HG03025 (cell line): ENCODE data around the gene YJEFN3.

Experiments used
- ATAC-seq: cut with Tn5 transposase; IDR thresholded peaks from one replicate; pipeline ENCODE4 v1.9.1; 2021; ENCODE audit warnings: mild to moderate bottlenecking, moderate library complexity; ENCODE audit not compliant: unreplicated experiment, low FRiP score

Gene YJEFN3

DNA sequence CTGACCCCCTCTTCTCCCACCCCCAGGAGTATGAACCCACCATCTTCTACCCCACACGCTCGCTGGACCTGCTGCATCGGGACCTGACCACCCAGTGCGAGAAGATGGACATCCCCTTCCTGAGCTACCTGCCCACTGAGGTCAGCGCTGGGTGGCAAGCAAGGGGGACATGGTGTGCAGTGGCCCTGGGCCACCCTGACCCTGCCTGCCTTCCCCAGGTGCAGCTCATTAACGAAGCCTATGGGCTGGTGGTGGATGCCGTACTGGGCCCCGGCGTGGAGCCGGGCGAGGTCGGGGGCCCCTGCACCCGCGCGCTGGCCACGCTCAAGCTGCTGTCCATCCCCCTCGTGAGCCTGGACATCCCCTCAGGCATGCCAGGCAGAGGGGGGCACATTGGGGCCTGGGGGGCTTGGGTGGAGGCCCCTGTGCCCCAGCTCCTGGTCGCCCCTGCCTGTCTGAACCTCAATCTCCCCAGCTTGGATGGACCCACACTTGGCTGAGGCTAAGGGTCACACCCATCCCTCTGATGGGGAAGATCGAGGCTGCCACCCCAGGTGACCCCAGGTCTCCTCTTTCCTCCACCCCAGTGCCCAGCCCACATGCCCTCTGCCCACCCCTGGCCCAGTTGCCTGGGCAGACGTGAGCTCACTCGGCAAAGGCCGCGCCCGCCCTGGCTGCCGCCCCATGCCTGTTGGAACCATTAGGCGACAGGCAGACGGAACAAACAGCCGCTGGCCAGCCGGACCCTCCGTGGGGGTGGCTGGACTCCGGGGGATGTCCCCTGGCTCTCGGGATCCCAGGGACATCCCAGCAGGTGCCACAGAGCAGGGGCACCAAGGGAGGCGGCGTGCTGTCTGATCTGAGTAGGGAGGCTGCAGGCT is 6.8 kb downstream of the YJEFN3 start:
- no peak for ATAC-seq

DNA sequence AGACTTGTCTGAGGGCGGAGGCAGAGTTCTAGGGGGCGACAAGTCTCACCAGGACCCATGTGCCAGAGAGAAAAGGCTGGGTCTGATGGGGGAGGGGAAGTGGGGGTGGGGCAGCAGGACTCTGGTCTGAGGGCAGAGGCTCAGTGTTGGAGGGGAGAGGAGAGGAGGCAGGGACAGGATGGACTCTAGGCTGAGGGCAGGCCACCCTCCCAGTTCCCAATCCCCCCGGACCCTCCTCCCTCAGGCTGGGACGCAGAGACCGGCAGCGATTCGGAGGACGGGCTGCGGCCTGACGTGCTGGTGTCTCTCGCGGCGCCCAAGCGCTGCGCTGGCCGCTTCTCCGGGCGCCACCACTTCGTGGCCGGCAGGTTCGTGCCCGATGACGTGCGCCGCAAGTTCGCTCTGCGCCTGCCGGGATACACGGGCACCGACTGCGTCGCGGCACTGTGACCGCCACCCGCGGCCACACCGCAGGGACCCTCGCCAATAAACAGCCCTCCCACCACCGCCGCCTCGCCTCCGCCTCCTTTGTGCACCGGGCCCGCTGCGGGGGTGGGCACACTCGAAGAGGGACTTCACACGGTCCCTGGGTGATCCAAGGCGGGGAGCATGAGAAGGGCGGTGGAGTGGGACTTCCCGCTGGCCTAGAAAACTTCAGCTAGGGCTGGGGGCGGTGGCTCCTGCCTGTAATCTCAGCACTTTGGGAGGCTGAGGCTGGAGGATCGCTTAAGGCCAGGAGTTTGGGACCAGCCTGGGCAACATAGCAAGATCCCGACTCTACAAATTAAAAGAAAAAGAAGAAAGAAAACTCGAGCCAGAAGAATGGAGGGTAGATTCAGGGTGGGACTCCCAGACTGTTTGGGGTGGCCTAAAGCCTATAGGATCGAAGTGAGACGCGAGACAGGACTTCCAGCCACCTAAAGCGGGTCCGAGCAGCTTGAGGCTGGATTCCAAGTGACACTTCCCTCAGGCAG is 8.7 kb downstream of the YJEFN3 start:
- ATAC-seq, result no peak

DNA sequence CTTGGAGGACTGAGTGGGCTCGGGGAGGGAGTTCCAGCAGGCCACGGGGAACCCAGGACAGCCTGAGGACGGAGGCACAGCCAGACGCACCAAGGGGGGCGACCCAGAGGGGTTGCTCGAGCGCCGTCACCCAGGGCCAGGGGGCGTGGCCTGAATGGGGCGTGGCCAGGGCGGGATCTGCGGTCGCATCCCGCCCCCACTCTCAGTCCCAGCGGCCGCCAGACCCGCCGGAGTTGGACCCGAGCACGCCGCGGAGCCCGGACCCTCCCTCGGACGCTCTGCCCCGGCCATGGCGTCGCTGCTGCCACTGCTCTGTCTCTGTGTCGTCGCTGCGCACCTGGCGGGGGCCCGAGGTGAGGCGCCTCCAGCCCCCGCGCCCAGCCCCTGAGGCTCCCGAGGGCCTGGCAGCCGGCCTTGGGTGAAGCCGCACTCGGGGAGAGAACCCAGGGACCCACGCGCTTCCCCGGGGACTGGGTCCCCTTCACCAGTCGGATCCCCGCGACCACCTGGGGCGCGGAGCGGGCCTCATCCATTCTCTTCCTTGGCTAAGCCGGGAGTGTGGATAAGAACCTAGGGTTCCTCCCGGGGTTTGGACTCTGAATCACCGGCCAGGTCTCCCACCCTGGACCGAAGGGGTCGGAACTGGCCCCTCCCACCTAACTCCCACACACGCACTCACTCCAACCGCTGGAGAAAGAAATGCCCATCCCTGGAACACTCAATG is 9.5 kb downstream of the YJEFN3 start, which contains the start of gene CILP2:
CILP2 (plus strand) TSS at position 205 of the 724 bp plus-strand sequence; CDS start at position 290, 85 bp downstream.
- no peak for ATAC-seq

DNA sequence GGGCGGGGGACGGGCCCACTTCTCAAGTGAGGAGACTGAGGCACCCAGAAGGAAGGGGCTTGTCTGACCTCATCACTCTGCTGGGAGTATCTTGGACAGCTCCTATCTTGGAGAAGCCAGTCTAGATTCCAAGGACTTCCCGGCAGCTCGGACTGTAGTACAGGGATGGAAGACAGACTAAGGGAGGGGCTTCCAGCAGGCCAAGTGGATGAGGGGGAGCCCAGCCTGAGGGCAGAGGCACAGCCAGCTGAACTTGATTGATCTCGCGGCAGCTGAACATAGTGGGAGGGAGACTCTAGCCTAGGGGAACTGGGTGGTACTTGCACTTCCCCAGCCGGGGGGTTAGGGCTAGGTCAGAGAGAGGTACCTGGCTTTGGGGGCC is 10.1 kb downstream of the YJEFN3 start:
- no peak for ATAC-seq

DNA sequence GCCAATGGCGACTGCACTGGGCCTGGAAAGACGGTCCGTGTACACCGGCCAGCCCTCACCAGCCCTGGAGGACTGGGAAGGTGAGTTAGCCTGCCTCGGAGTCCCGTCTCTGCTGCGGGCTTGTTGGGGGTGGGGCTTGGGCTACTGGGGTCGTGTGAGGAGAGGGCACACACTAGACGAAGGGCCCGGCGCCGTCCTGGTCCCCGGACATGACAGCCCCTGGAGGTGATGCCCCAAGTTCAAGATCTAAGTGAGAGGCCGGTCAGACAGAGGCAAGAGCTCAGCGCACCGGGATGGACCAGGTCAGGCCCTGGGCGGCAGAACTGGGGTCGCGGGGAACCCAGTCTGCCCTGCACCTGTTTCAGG is 11.0 kb downstream of the YJEFN3 start:
- no peak for ATAC-seq

DNA sequence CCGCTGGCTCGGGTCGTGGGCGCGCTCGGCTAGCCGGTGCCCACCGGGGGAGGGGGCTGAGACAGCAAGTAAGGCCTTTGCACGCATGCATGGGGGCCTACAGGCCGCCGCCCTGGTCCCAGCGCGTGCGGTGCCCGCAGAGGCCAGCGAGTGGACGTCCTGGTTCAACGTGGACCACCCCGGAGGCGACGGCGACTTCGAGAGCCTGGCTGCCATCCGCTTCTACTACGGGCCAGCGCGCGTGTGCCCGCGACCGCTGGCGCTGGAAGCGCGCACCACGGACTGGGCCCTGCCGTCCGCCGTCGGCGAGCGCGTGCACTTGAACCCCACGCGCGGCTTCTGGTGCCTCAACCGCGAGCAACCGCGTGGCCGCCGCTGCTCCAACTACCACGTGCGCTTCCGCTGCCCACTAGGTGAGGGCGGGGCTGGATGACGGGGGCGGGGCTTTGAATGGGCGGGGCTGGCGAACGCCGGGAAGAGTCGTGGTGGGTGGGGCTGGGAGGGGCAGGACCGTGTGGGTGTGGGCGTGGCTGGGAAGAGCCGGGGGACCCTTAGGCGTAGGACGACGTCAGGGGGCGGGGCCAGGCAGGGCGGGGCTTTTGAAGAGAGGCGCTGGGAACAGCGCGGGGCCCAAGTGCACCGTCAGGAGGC is 11.5 kb downstream of the YJEFN3 start:
- ATAC-seq, result no peak

DNA sequence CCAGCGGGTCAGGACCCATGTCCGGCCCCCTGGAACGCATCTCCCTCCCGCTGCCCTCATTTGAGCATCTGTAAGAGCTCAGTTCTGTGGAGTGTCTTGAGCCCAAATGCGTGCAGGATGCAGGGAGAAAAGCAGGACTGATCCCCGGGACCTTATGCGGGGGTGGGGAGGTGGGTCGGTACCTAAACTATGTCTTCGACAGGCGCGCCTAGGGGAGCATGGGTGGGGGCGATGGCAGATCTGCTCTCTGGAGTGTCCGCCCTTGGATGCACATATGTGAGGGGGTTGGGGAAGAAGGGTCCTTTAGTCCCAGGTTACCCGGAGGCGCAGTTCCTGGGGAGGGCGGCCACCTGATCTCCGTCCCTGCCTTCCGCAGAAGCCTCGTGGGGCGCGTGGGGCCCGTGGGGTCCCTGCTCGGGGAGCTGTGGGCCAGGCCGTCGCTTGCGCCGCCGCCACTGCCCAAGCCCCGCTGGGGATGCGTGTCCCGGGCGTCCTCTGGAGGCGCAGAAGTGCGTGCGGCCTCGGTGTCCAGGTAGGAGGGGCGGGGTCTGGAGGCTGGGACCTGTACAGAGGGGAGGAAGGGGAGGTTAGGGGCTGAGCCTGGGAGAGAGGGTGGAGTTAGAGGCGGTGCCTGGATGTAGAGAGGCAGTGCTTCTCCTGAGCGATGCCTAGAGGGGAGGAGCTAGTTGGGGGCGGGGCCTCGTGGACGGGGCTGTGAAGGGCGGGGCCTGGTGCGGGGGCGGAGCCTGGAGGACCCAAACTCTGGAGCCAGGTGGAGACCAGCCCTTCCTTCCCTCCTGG is 12.2 kb downstream of the YJEFN3 start:
- ATAC-seq, result no peak

DNA sequence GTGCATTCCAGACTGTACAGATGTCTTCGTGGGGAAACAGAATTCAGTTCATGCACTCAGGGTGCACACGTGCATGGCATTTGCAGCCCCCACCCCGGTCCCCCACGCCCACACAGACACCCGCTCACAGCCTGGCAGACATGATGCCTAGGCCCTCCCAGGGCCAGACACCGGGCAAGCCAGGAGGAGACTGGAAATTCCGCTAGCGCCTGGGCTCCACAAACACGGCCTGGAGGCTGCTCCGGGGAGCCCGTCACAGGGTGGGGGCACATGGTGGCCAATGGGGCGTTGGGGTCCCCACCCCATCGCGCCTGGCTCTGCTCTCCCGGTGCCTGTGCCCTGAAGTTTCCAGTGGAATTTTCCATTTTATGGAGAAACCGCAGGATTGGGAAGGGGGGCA is 12.9 kb downstream of the YJEFN3 start:
- no peak for ATAC-seq

DNA sequence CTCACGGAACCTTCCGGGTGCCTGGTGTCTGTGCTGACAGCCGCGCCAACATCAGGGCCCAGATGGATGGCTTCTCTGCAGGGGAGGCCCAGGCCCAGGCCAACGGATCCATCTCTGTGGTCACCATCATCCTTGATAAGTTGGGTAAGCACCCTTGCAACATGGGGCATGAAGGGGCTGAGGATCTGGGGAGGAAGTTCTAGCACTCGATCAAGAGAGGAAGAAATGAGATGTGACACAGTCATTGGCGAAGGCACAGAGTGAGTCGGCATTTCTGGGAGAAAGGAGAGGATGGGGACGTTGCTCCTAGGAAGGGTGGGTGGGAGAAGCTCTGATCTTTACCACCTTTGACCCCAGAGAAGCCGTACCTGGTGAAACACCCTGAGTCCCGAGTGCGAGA is 13.8 kb downstream of the YJEFN3 start:
- no peak for ATAC-seq

DNA sequence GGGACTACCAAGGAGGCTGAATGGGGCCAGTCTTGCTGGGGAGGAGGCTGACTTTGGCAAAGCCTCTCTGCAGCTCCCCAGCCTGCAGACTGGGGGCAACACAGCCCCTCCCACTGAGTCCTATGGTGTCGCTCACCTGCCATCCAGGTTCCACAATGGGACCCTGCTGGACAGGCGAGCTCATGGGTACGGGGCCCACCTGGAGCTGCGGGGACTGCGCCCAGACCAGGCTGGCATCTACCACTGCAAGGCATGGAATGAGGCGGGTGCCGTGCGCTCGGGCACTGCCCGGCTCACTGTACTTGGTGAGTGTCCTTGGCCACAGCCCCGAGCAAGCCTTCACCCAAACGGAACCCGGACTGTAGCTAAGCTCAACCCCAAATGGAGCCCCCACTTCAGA is 14.4 kb downstream of the YJEFN3 start:
- no peak for ATAC-seq

DNA sequence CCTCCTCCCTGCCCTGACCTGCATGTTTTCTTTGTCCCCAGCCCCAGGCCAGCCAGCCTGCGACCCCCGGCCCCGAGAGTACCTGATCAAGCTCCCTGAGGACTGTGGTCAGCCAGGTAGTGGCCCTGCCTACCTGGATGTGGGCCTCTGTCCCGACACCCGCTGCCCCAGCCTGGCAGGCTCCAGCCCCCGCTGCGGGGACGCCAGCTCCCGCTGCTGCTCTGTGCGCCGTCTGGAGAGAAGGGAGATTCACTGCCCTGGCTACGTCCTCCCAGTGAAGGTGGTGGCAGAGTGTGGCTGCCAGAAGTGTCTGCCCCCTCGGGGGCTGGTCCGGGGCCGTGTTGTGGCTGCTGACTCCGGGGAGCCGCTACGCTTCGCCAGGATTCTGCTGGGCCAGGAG is 14.9 kb downstream of the YJEFN3 start:
- no peak for ATAC-seq

DNA sequence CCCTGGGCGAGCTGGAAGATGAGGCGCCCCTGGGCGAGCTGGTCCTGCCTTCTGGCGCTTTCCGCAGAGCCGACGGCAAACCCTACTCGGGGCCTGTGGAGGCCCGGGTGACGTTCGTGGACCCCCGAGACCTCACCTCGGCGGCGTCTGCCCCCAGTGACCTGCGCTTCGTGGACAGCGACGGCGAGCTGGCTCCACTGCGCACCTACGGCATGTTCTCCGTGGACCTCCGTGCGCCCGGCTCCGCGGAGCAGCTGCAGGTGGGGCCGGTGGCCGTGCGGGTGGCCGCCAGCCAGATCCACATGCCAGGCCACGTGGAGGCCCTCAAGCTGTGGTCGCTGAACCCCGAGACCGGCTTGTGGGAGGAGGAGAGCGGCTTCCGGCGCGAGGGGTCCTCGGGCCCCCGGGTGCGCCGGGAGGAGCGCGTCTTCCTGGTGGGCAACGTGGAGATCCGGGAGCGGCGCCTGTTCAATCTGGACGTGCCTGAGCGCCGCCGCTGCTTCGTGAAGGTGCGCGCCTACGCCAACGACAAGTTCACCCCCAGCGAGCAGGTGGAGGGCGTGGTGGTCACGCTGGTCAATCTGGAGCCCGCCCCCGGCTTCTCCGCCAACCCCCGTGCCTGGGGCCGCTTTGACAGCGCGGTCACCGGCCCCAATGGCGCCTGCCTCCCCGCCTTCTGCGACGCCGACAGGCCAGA is 15.7 kb downstream of the YJEFN3 start:
- no peak for ATAC-seq

DNA sequence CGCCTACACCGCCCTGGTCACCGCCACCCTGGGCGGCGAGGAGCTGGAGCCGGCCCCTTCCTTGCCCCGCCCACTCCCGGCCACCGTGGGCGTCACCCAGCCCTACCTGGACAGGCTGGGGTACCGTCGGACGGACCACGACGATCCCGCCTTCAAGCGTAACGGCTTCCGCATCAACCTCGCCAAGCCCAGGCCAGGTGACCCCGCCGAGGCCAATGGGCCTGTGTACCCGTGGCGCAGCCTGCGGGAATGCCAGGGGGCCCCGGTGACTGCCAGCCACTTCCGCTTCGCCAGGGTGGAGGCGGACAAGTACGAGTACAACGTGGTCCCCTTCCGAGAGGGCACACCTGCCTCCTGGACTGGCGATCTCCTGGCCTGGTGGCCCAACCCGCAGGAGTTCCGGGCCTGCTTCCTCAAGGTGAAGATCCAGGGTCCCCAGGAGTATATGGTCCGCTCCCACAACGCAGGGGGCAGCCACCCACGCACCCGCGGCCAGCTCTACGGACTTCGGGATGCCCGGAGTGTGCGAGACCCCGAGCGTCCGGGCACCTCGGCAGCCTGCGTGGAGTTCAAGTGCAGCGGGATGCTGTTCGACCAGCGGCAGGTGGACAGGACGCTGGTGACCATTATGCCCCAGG is 16.4 kb downstream of the YJEFN3 start:
- ATAC-seq, result no peak

DNA sequence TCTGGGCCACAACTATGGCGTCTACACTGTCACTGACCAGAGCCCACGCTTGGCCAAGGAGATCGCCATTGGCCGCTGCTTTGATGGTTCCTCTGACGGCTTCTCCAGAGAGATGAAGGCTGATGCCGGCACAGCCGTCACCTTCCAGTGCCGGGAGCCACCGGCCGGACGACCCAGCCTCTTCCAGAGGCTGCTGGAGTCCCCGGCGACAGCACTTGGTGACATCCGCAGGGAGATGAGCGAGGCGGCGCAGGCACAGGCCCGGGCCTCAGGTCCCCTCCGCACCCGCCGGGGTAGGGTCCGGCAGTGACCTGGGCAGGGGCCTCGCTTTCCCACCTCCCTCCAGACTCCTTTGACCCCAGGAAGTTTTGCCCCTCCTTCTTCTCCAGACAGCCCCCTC is 17.0 kb downstream of the YJEFN3 start:
- no peak for ATAC-seq

DNA sequence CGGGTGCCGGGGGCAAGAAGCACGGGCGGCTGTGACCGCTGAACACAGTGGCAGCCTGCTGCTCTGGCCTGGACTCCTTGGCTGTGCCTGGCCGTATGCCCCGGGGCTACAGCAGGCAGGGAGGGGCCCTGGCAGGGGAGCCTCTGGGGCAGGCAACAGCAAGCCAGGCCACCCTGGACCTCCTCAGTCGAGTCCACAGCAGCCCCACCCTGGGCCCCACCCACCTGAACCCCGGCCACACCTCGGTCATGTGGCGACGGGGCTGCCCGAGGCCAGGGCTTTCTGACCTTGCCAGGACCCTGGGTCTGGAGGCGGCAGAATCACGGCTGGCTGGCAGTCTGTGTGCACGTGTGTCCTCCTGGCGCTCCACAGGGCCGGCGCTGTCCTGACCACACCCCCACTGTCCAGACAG is 18.0 kb downstream of the YJEFN3 start:
- no peak for ATAC-seq

DNA sequence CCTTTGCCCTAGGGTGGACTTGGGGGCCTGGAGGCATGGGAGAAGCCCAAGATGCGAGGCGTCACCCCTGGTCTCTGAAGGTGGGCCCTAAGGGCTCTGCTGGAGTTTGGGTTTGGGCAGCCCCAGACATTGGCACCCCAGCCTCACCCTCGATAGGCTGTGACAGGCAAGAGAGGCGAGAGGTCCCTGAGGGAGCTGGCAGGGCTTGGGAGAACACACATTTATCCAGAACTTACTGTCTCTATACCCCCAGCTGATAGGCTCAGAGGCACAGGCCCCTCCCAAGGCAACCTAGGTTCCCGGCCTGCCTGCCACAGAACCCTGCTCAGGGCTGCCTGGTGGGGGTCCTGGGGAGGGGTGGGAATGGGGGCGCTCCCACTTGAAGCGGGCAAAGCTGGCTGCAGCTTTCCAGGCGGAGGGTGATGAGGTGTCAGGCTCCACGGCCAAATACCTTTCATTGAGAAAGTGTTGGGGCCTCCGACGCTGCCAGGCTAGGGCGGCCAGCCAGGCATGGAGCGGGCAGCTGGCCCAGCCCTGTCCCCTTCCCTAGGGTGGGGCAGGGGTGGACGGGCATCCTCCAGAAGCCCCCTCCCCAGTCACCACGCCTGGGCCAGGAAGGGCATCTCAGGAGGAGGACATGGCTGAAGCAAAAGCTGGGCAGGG is 19.1 kb downstream of the YJEFN3 start:
- no peak for ATAC-seq

DNA sequence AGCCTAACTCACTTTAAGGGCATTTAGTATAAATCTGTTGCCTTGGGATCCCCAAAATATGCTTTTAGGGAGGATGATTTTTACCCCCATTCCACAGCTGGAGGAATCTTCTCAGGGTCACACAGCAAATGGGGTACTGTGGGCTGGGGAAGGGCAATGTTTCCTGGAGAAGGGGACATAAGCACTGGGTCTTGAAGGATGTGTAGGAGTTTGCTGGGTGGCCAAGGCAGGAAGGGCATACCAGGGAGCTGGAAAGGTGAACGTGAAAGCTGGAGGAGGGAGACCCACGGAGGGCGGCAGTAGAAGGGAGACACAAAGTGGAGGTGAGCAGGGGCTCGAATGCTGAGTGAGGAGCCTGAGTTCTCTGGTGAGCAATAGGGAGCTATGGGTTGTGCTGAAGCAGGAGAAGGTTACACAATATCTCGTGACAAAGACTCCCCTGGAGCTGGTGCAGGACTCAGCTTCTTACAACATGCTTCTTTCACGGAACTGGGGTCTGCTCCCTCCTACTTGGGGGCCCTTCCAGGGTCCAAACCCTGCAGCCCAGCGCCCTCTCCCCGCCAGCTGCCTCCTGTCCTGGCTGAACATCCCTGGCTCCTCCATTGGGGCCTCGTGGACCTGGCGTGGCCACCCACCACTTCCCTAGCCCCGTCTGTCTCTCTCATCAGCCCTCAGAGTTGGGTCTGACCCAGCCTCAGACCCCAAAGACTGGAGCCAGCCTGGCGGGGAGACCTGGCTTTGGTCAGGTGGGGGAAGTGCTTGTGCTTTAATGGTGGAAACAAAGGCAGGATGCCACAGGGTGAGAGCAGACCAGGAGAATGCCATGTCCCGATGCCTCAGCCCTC is 20.4 kb downstream of the YJEFN3 start:
- no peak for ATAC-seq
